Prostate gland (tissue), 2 donors: ENCODE data around the gene SLC35G2.

Source experiments
- POLR2A ChIP-seq: fragments of 450-650 bp; IDR thresholded peaks from one replicate; pipeline ENCODE4 v1.6.1; 2016; ENCODE audit warnings: antibody characterized with exemption, mild to moderate bottlenecking
- POLR2AphosphoS5 ChIP-seq: sonication (generic); formaldehyde crosslinking; IDR thresholded peaks from one replicate; pipeline ENCODE4 v1.6.1; 2017; ENCODE audit warnings: antibody characterized with exemption
- TF ChIP-seq, protein P1 (sequence below), 4 experiments: fragments of 200-600 bp in 2 of 4; fragments of 450-650 bp in 2 of 4; sonication (generic) in 2 of 4; IDR thresholded peaks; 1 replicate in 3 of 4; 2 replicates in 1 of 4; pipeline ENCODE4 v1.5.1; 2016 to 2019; ENCODE audit warnings: antibody characterized with exemption in 4 of 4, mild to moderate bottlenecking in 2 of 4, moderate library complexity in 2 of 4

DNA sequence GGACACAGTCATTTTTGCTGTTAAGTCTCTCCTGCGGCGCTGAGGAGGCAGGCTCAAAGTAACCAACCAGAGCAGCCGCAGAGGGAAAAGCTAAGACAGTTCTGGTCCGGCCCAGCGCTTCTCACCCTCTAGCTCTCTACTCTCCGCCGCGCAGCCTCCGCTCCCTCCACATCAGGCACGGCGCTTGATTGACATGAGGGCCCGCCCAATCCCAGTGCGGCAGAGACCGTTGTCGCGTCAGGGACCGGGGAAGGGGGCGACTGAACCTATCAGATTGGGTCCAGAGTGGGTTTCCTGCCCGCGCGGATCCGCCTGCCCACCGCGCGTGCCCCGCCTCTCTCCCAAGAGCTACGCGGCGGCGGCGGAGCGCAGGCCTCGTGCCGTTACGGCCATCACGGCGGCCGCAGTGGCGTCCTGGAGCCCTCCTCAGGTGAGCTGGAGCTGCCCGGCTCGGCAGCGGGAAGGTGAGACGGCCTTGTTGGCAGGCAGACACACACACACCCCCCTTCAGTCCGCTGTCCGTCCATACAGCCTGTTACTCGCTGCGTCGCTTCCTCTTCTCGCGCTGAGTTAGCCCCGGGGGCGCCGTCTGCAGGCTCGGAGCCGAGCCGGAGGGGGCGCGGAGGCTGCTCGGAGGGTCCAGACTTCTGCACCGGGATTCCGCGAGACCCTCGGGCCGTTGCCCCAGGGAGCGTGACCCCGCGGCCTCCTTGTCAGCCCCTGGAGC lies 43.1 kb downstream of the SLC35G2 start, which contains the start of gene NCK1:
- TF ChIP-seq, protein P1, sequence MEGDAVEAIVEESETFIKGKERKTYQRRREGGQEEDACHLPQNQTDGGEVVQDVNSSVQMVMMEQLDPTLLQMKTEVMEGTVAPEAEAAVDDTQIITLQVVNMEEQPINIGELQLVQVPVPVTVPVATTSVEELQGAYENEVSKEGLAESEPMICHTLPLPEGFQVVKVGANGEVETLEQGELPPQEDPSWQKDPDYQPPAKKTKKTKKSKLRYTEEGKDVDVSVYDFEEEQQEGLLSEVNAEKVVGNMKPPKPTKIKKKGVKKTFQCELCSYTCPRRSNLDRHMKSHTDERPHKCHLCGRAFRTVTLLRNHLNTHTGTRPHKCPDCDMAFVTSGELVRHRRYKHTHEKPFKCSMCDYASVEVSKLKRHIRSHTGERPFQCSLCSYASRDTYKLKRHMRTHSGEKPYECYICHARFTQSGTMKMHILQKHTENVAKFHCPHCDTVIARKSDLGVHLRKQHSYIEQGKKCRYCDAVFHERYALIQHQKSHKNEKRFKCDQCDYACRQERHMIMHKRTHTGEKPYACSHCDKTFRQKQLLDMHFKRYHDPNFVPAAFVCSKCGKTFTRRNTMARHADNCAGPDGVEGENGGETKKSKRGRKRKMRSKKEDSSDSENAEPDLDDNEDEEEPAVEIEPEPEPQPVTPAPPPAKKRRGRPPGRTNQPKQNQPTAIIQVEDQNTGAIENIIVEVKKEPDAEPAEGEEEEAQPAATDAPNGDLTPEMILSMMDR (IDR thresholded peaks at IDR 0.05) = peak in 3 of 4 experiments; percentile 5 to 44 (median 27)
- peak; percentile 95 for TF ChIP-seq POLR2A
- TF ChIP-seq POLR2AphosphoS5 = peak; percentile 96
